Suprapubic skin (tissue), 4 donors: ENCODE measurements around the gene HK3. TPM values are rescaled to one million over a fixed set of nuclear protein-coding genes. Genes with fewer than 3 reads are reported as not detected.

Experiments used
- DNase-seq, 2 donors: peaks; one replicate each; pipeline ENCODE4 v3.0.0-alpha.2; 2019; ENCODE audit warnings: low spot score in 2 of 2
- H3K27ac ChIP-seq: fragments of 200-600 bp; sonication (generic); one replicate; pipeline ENCODE4 v1.5.1; 2019
- H3K27me3 ChIP-seq: fragments of 200-600 bp; sonication (generic); one replicate; pipeline ENCODE4 v1.5.1; 2019
- H3K36me3 ChIP-seq: fragments of 200-600 bp; sonication (generic); one replicate; pipeline ENCODE4 v1.5.1; 2019
- H3K4me1 ChIP-seq: fragments of 200-600 bp; sonication (generic); one replicate; pipeline ENCODE4 v1.5.1; 2019
- H3K4me3 ChIP-seq: fragments of 200-600 bp; sonication (generic); one replicate; pipeline ENCODE4 v1.5.1; 2019; ENCODE audit warnings: mild to moderate bottlenecking
- H3K9me3 ChIP-seq: fragments of 200-600 bp; sonication (generic); one replicate; pipeline ENCODE4 v1.5.1; 2019
- EP300 ChIP-seq: sonication (generic); formaldehyde crosslinking; IDR thresholded peaks from one replicate; pipeline ENCODE4 v1.6.1; 2017; ENCODE audit warnings: antibody characterized with exemption
- POLR2A ChIP-seq, 2 donors: fragments of 450-650 bp; IDR thresholded peaks; one replicate each; pipeline ENCODE4 v1.6.1; 2017; ENCODE audit warnings: antibody characterized with exemption in 2 of 2, mild to moderate bottlenecking in 2 of 2, moderate library complexity in 2 of 2
- POLR2AphosphoS5 ChIP-seq, 3 donors: sonication (generic); formaldehyde crosslinking; IDR thresholded peaks; one replicate each; pipeline ENCODE4 v1.6.1; 2017; ENCODE audit warnings: antibody characterized with exemption in 3 of 3
- WGBS: methylation state at CpG from one replicate; pipeline ENCODE4 v1.1.5; 2018; 5-methylcytosine and 5-hydroxymethylcytosine counted together
- total RNA-seq, 4 donors: library from RNA; depleted of rRNA; stranded (reverse); fragments of >200 nt; gene quantifications; one replicate each; pipeline ENCODE4 v1.1.0, GENCODE V29; 2016
- TF ChIP-seq, protein P1 (sequence below), 2 donors: fragments of 200-600 bp in 1 of 2; fragments of 450-650 bp in 1 of 2; sonication (generic) in 1 of 2; IDR thresholded peaks; one replicate each; pipeline ENCODE4 v1.5.1; 2016 to 2019; ENCODE audit warnings: antibody characterized with exemption in 2 of 2, mild to moderate bottlenecking in 1 of 2, moderate library complexity in 1 of 2

The HK3 gene
- total RNA-seq, 4 donors from 2014 or later = 0.16 to 1.0 (median 0.83) TPM

DNA sequence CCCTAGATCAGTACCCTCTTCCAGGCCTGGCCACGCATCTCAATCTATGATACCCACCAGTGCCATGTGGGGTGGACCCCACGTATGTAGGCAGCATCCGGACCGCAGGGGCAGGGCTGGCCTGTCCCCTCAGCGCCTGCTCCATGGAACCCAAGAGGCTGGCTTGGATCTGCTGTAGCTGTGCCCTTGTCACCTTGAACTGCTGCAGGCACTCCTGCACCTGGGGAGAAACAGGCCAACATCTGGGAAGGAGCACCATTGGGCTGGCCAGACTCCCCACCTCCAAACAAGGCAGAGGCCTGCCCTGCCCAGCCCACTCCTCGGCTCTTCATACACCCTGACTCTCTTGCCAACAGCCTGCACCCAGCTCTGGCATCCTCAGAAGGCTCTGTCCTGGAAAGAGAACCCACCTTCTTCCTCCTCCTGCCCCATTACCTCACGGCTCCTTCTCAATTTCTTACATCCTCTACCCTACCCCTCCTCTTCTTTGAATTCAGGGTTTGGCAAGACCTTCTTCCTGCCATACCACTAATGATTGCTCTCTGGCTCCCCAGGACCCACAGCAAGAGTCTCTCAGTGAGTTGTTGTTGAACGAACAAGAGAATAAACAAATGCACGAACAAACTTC lies 7.7 kb downstream of the HK3 start:
- Histone ChIP-seq H3K27ac (no peak overlapping the region), H3K27me3 (no peaks in the 10 kb centered on the region), H3K4me3 (no peak overlapping the region), H3K4me1 (no peaks in the 10 kb centered on the region), H3K36me3 (no peaks in the 10 kb centered on the region), H3K9me3 (no peaks in the 10 kb centered on the region)
- TF ChIP-seq, protein P1, sequence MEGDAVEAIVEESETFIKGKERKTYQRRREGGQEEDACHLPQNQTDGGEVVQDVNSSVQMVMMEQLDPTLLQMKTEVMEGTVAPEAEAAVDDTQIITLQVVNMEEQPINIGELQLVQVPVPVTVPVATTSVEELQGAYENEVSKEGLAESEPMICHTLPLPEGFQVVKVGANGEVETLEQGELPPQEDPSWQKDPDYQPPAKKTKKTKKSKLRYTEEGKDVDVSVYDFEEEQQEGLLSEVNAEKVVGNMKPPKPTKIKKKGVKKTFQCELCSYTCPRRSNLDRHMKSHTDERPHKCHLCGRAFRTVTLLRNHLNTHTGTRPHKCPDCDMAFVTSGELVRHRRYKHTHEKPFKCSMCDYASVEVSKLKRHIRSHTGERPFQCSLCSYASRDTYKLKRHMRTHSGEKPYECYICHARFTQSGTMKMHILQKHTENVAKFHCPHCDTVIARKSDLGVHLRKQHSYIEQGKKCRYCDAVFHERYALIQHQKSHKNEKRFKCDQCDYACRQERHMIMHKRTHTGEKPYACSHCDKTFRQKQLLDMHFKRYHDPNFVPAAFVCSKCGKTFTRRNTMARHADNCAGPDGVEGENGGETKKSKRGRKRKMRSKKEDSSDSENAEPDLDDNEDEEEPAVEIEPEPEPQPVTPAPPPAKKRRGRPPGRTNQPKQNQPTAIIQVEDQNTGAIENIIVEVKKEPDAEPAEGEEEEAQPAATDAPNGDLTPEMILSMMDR (IDR thresholded peaks at IDR 0.05) = no peak
- no peak for TF ChIP-seq EP300
- no peak for TF ChIP-seq POLR2A (IDR thresholded peaks at IDR 0.05)
- TF ChIP-seq POLR2AphosphoS5 (IDR thresholded peaks at IDR 0.05) = no peak
- DNase-seq = no peak
- 74% methylated on average over 9 of the region's 9 CpGs for WGBS

GRCh38 chr5:176890455-176891330 lies 8.5 kb downstream of the HK3 start:
- Histone ChIP-seq H3K36me3 (no peaks in the 10 kb centered on the region), H3K27ac (no peak overlapping the region), H3K27me3 (no peaks in the 10 kb centered on the region), H3K4me3 (no peak overlapping the region), H3K4me1 (no peaks in the 10 kb centered on the region), H3K9me3 (no peaks in the 10 kb centered on the region)
- peak in 1 of 2 donors; percentile 20 for DNase-seq
- TF ChIP-seq, protein P1 (IDR thresholded peaks at IDR 0.05) = no peak
- TF ChIP-seq EP300 (no peak), POLR2AphosphoS5 (IDR thresholded peaks at IDR 0.05) (no peak), POLR2A (IDR thresholded peaks at IDR 0.05) (no peak)
- WGBS = 79% methylated on average over 9 of the region's 9 CpGs

GRCh38 chr5:176889321-176890280 lies 9.5 kb downstream of the HK3 start:
- WGBS = 83% methylated on average over 16 of the region's 24 CpGs
- H3K27ac ChIP-seq = no peak overlapping the region
- no peaks in the 10 kb centered on the region for H3K27me3 ChIP-seq
- peak in 1 of 2 donors; percentile 72 for DNase-seq
- H3K36me3 ChIP-seq = no peaks in the 10 kb centered on the region
- H3K4me1 ChIP-seq = no peaks in the 10 kb centered on the region
- no peaks in the 10 kb centered on the region for H3K9me3 ChIP-seq
- H3K4me3 ChIP-seq = no peak overlapping the region
- TF ChIP-seq POLR2A (IDR thresholded peaks at IDR 0.05) = no peak
- TF ChIP-seq POLR2AphosphoS5 (IDR thresholded peaks at IDR 0.05) = no peak
- TF ChIP-seq EP300 = no peak
- TF ChIP-seq, protein P1 (IDR thresholded peaks at IDR 0.05) = no peak

DNA sequence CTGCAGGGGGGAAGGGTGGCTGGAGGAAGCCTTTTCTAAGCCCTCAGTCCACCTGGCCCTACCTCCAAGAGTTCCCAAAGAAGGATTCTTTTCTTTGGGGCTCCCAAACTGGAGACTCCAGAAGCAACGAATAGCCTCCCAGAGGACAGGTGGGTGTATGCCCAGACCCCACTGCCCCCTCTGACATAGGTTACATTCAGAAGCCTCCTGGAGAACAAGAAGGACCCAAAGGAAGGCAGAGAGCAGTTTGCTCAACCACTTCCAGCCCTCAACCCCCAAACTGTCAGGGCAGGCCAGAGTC lies 10.3 kb downstream of the HK3 start:
- Histone ChIP-seq H3K4me3 (no peak overlapping the region), H3K27me3 (no peaks in the 10 kb centered on the region), H3K4me1 (no peaks in the 10 kb centered on the region), H3K9me3 (no peaks in the 10 kb centered on the region), H3K27ac (no peak overlapping the region), H3K36me3 (no peaks in the 10 kb centered on the region)
- no peak for DNase-seq
- no CpG with 5 or more reads among the region's 1 CpG for WGBS
- TF ChIP-seq POLR2A (IDR thresholded peaks at IDR 0.05) (no peak), POLR2AphosphoS5 (IDR thresholded peaks at IDR 0.05) (no peak), EP300 (no peak)
- TF ChIP-seq, protein P1 (IDR thresholded peaks at IDR 0.05) = no peak
